WTC11 (cell line): ENCODE data around the gene CFAP58. TPM values are rescaled to one million over a fixed set of nuclear protein-coding genes. Genes with fewer than 3 reads are reported as not detected.

ENCODE experiments used
- ATAC-seq: fragments of 200-7000 bp; cut with Tn5 transposase; 2 replicates; pipeline ENCODE4 v1.10.0; 2021; ENCODE audit warnings: mild to moderate bottlenecking, moderate library complexity
- CTCF ChIA-PET: fragments of 300-600 bp; sonication (Branson Sonifier 250); formaldehyde crosslinking; loops from one replicate; lab custom pipeline; 2021; ENCODE audit warnings: antibody characterized with exemption; lab: Charles Lee
- POLR2A ChIA-PET: fragments of 350-600 bp; sonication (Branson Sonifier 250); formaldehyde crosslinking; loops from one replicate; lab custom pipeline; 2021; ENCODE audit warnings: antibody characterized with exemption; lab: Charles Lee
- DNase-seq: peaks from one replicate; pipeline ENCODE4 v3.0.0; 2021; ENCODE audit warnings: low spot score
- H3K27ac Mint-ChIP-seq: 2 replicates; pipeline ENCODE4 v1.8.0; 2021; ENCODE audit warnings: mixed read lengths
- H3K27me3 Mint-ChIP-seq: 2 replicates; pipeline ENCODE4 v1.8.0; 2021; ENCODE audit warnings: low read depth, mild to moderate bottlenecking, moderate library complexity, mixed read lengths
- H3K36me3 Mint-ChIP-seq: 2 replicates; pipeline ENCODE4 v1.8.0; 2021; ENCODE audit warnings: mixed read lengths
- H3K4me1 Mint-ChIP-seq: 2 replicates; pipeline ENCODE4 v1.8.0; 2022; ENCODE audit warnings: mixed read lengths
- H3K4me3 Mint-ChIP-seq: 2 replicates; pipeline ENCODE4 v1.8.0; 2021; ENCODE audit warnings: mild to moderate bottlenecking, moderate library complexity, mixed read lengths
- H3K9me3 Mint-ChIP-seq: 2 replicates; pipeline ENCODE4 v1.8.0; 2021; ENCODE audit warnings: mixed read lengths
- ATF1 ChIP-seq: sonication (generic); formaldehyde crosslinking; IDR thresholded peaks from 2 replicates; pipeline ENCODE4 v1.8.1; 2023; ENCODE audit warnings: mild to moderate bottlenecking, moderate library complexity, missing genetic modification reagents
- ESRRA ChIP-seq: sonication (generic); formaldehyde crosslinking; IDR thresholded peaks from 2 replicates; pipeline ENCODE4 v1.8.1; 2022; ENCODE audit warnings: mild to moderate bottlenecking, missing genetic modification reagents, borderline replicate concordance
- FOXP1 ChIP-seq: sonication (generic); formaldehyde crosslinking; IDR thresholded peaks from 2 replicates; pipeline ENCODE4 v1.8.0; 2022; ENCODE audit warnings: missing genetic modification reagents, mild to moderate bottlenecking, moderate library complexity, borderline replicate concordance
- GTF2I ChIP-seq: fragments of 250-450 bp; sonication (Bioruptor Pico); conservative IDR thresholded peaks from 2 replicates; pipeline ENCODE4 v1.4.0; 2021; ENCODE audit warnings: mild to moderate bottlenecking
- JUN ChIP-seq: sonication (generic); formaldehyde crosslinking; IDR thresholded peaks from 2 replicates; pipeline ENCODE4 v1.8.0; 2023; ENCODE audit warnings: mild to moderate bottlenecking, missing genetic modification reagents
- NFATC4 ChIP-seq: fragments of 250-450 bp; sonication (Bioruptor Pico); IDR thresholded peaks from 2 replicates; pipeline ENCODE4 v1.9.0; 2021; ENCODE audit warnings: mild to moderate bottlenecking
- PRRX2 ChIP-seq: fragments of 250-450 bp; sonication (Bioruptor Pico); IDR thresholded peaks from 2 replicates; pipeline ENCODE4 v1.8.0; 2021; ENCODE audit warnings: mild to moderate bottlenecking
- SMAD3 ChIP-seq: sonication (generic); formaldehyde crosslinking; IDR thresholded peaks from 2 replicates; pipeline ENCODE4 v1.8.0; 2022; ENCODE audit warnings: missing genetic modification reagents, mild to moderate bottlenecking, borderline replicate concordance
- SOX15 ChIP-seq: fragments of 250-450 bp; sonication (Bioruptor Pico); IDR thresholded peaks from 2 replicates; pipeline ENCODE4 v1.9.0; 2021; ENCODE audit warnings: mild to moderate bottlenecking
- SP1 ChIP-seq: sonication (generic); formaldehyde crosslinking; conservative IDR thresholded peaks from 2 replicates; pipeline ENCODE4 v1.8.1; 2022; ENCODE audit warnings: missing genetic modification reagents
- ZNF121 ChIP-seq: sonication (generic); formaldehyde crosslinking; IDR thresholded peaks from 2 replicates; pipeline ENCODE4 v1.8.0; 2023; ENCODE audit warnings: missing genetic modification reagents
- ZNF219 ChIP-seq: sonication (generic); formaldehyde crosslinking; IDR thresholded peaks from 2 replicates; pipeline ENCODE4 v1.8.0; 2023; ENCODE audit warnings: missing genetic modification reagents, mild to moderate bottlenecking, borderline replicate concordance
- total RNA-seq: library from RNA; stranded (reverse); gene quantifications from 3 replicates; pipeline ENCODE4 v1.2.3, GENCODE V29; 2021
- TF ChIP-seq, protein P1 (sequence below): sonication (generic); formaldehyde crosslinking; IDR thresholded peaks from 2 replicates; pipeline ENCODE4 v1.8.1; 2023; ENCODE audit warnings: mild to moderate bottlenecking, missing genetic modification reagents
- TF ChIP-seq, protein P2 (sequence below): sonication (generic); formaldehyde crosslinking; IDR thresholded peaks from 2 replicates; pipeline ENCODE4 v1.8.0; 2022; ENCODE audit warnings: mild to moderate bottlenecking, missing genetic modification reagents
- TF ChIP-seq, protein P3 (sequence below): sonication (generic); formaldehyde crosslinking; IDR thresholded peaks from 2 replicates; pipeline ENCODE4 v1.8.0; 2022; ENCODE audit warnings: missing genetic modification reagents
- TF ChIP-seq, protein P4 (sequence below): sonication (generic); formaldehyde crosslinking; IDR thresholded peaks from 2 replicates; pipeline ENCODE4 v1.8.1; 2022; ENCODE audit warnings: low read depth, mild to moderate bottlenecking, moderate library complexity, missing genetic modification reagents, borderline replicate concordance
- TF ChIP-seq, protein P5 (sequence below): fragments of 250-450 bp; sonication (Bioruptor Pico); IDR thresholded peaks from 2 replicates; pipeline ENCODE4 v1.8.0; 2021; ENCODE audit warnings: mild to moderate bottlenecking
- TF ChIP-seq, protein P6 (sequence below): fragments of 250-450 bp; sonication (Bioruptor Pico); IDR thresholded peaks from 2 replicates; pipeline ENCODE4 v2.1.2; 2022; ENCODE audit warnings: mild to moderate bottlenecking, moderate library complexity
- TF ChIP-seq, protein P7 (sequence below): fragments of 250-450 bp; sonication (Bioruptor Pico); conservative IDR thresholded peaks from 2 replicates; pipeline ENCODE4 v1.9.0; 2021; ENCODE audit warnings: mild to moderate bottlenecking

CFAP58 gene
- total RNA-seq, 1 experiment from 2014 or later, result 1.0 TPM

DNA sequence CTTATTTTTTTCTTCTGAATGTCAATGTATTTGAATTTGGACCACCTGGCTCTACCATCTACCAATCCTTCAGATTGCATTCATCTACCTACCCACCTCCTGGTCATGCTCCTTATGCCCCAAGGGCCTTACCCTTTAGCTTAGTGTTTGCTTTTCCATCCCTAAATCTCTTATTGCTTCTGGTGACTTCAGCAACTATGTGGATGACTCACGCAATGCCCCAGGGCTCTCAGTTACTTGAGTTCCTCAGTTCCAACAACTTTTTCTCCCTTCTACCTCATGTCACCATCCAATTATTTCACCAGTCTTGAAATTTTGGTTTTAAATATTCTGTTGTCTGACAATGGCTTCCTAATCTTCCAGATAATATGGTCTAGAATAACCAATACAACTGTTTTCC, 118.9 kb downstream of the CFAP58 start:
- H3K36me3 Mint-ChIP-seq, result no peaks in the 10 kb centered on the region
- peaks cover 8% of the 10 kb centered on the region; the same call in 1 of the 2 replicates for H3K4me1 Mint-ChIP-seq
- DNase-seq (no peak), ATAC-seq (no peak)
- no peak overlapping the region for H3K4me3 Mint-ChIP-seq
- TF ChIP-seq, protein P1, sequence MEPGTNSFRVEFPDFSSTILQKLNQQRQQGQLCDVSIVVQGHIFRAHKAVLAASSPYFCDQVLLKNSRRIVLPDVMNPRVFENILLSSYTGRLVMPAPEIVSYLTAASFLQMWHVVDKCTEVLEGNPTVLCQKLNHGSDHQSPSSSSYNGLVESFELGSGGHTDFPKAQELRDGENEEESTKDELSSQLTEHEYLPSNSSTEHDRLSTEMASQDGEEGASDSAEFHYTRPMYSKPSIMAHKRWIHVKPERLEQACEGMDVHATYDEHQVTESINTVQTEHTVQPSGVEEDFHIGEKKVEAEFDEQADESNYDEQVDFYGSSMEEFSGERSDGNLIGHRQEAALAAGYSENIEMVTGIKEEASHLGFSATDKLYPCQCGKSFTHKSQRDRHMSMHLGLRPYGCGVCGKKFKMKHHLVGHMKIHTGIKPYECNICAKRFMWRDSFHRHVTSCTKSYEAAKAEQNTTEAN, result no peak
- no peak for TF ChIP-seq ESRRA (CRISPR knock-in tag)
- no peak for TF ChIP-seq SP1 (CRISPR knock-in tag)
- no peak for TF ChIP-seq ATF1 (CRISPR knock-in tag)
- TF ChIP-seq PRRX2 (CRISPR knock-in tag), result no peak
- no peak for TF ChIP-seq FOXP1
- TF ChIP-seq ZNF219 (CRISPR knock-in tag), result no peak
- no peak for TF ChIP-seq ZNF121 (CRISPR knock-in tag)
- TF ChIP-seq, protein P2, sequence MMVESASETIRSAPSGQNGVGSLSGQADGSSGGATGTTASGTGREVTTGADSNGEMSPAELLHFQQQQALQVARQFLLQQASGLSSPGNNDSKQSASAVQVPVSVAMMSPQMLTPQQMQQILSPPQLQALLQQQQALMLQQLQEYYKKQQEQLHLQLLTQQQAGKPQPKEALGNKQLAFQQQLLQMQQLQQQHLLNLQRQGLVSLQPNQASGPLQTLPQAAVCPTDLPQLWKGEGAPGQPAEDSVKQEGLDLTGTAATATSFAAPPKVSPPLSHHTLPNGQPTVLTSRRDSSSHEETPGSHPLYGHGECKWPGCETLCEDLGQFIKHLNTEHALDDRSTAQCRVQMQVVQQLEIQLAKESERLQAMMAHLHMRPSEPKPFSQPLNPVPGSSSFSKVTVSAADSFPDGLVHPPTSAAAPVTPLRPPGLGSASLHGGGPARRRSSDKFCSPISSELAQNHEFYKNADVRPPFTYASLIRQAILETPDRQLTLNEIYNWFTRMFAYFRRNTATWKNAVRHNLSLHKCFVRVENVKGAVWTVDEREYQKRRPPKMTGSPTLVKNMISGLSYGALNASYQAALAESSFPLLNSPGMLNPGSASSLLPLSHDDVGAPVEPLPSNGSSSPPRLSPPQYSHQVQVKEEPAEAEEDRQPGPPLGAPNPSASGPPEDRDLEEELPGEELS, result no peak
- TF ChIP-seq SMAD3 (CRISPR knock-in tag), result no peak
- no peak for TF ChIP-seq NFATC4
- no peaks in the 10 kb centered on the region; the same call in 1 of the 2 replicates for H3K27me3 Mint-ChIP-seq
- ChIA-PET CTCF (no interaction called here), POLR2A (no interaction called here)
- peaks cover 22% of the 10 kb centered on the region for H3K9me3 Mint-ChIP-seq
- no peak overlapping the region for H3K27ac Mint-ChIP-seq

DNA sequence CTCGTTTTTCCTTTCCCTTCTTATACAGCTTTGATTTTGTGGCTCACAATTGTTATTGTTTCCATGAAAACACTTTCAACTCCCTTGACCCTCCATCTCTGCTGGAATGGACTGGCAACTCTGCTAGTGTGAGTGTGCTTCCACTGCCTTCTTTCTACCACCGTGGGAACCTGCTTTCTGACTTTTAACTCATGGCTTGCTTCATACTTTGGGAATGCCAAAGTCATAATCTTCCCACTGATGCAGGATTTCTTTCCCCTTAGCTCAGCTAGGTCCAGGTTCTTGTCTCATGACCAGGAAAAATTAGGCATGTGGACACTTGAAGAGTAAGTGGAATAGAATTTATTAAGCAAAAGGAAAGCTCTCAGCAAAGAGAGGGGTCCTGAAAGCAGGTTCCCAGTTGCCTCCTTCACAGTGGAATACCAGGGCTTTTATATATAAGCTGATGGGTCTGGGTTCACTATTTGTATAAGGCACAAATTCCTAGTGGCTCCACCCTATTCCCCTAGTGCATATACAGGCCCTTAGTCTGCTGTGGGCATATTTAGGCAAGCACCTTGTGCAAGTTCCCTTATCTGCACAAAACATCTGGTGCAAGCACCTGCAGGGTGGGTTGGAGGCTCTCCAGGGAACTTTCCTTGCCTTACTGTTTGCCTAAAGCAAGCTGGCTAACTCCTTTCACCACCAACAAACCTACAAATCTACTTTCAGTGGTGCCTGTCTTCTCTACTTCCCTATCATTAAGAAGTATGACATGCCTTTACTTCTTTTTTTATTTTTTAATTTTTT, 119.5 kb downstream of the CFAP58 start:
- H3K4me1 Mint-ChIP-seq, result peaks cover 8% of the 10 kb centered on the region; the same call in 1 of the 2 replicates
- no peaks in the 10 kb centered on the region for H3K36me3 Mint-ChIP-seq
- ATAC-seq, result no peak
- ChIA-PET POLR2A (no interaction called here), CTCF (no interaction called here)
- no peak overlapping the region for H3K4me3 Mint-ChIP-seq
- no peak for DNase-seq
- H3K27me3 Mint-ChIP-seq, result no peaks in the 10 kb centered on the region; the same call in 1 of the 2 replicates
- H3K9me3 Mint-ChIP-seq, result peaks cover 22% of the 10 kb centered on the region
- H3K27ac Mint-ChIP-seq, result no peak overlapping the region
- TF ChIP-seq JUN (no peak), ATF1 (CRISPR knock-in tag) (no peak), SOX15 (CRISPR knock-in tag) (no peak), GTF2I (CRISPR knock-in tag) (no peak), SP1 (CRISPR knock-in tag) (no peak)
- TF ChIP-seq, protein P3, sequence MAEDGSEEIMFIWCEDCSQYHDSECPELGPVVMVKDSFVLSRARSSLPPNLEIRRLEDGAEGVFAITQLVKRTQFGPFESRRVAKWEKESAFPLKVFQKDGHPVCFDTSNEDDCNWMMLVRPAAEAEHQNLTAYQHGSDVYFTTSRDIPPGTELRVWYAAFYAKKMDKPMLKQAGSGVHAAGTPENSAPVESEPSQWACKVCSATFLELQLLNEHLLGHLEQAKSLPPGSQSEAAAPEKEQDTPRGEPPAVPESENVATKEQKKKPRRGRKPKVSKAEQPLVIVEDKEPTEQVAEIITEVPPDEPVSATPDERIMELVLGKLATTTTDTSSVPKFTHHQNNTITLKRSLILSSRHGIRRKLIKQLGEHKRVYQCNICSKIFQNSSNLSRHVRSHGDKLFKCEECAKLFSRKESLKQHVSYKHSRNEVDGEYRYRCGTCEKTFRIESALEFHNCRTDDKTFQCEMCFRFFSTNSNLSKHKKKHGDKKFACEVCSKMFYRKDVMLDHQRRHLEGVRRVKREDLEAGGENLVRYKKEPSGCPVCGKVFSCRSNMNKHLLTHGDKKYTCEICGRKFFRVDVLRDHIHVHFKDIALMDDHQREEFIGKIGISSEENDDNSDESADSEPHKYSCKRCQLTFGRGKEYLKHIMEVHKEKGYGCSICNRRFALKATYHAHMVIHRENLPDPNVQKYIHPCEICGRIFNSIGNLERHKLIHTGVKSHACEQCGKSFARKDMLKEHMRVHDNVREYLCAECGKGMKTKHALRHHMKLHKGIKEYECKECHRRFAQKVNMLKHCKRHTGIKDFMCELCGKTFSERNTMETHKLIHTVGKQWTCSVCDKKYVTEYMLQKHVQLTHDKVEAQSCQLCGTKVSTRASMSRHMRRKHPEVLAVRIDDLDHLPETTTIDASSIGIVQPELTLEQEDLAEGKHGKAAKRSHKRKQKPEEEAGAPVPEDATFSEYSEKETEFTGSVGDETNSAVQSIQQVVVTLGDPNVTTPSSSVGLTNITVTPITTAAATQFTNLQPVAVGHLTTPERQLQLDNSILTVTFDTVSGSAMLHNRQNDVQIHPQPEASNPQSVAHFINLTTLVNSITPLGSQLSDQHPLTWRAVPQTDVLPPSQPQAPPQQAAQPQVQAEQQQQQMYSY (CRISPR knock-in tag), result no peak
- TF ChIP-seq, protein P4, sequence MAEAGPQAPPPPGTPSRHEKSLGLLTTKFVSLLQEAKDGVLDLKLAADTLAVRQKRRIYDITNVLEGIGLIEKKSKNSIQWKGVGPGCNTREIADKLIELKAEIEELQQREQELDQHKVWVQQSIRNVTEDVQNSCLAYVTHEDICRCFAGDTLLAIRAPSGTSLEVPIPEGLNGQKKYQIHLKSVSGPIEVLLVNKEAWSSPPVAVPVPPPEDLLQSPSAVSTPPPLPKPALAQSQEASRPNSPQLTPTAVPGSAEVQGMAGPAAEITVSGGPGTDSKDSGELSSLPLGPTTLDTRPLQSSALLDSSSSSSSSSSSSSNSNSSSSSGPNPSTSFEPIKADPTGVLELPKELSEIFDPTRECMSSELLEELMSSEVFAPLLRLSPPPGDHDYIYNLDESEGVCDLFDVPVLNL (CRISPR knock-in tag), result no peak
- TF ChIP-seq, protein P5, sequence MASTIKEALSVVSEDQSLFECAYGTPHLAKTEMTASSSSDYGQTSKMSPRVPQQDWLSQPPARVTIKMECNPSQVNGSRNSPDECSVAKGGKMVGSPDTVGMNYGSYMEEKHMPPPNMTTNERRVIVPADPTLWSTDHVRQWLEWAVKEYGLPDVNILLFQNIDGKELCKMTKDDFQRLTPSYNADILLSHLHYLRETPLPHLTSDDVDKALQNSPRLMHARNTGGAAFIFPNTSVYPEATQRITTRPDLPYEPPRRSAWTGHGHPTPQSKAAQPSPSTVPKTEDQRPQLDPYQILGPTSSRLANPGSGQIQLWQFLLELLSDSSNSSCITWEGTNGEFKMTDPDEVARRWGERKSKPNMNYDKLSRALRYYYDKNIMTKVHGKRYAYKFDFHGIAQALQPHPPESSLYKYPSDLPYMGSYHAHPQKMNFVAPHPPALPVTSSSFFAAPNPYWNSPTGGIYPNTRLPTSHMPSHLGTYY (CRISPR knock-in tag), result no peak
- TF ChIP-seq, protein P6, sequence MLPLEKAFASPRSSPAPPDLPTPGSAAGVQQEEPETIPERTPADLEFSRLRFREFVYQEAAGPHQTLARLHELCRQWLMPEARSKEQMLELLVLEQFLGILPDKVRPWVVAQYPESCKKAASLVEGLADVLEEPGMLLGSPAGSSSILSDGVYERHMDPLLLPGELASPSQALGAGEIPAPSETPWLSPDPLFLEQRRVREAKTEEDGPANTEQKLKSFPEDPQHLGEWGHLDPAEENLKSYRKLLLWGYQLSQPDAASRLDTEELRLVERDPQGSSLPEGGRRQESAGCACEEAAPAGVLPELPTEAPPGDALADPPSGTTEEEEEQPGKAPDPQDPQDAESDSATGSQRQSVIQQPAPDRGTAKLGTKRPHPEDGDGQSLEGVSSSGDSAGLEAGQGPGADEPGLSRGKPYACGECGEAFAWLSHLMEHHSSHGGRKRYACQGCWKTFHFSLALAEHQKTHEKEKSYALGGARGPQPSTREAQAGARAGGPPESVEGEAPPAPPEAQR, result no peak
- TF ChIP-seq, protein P7, sequence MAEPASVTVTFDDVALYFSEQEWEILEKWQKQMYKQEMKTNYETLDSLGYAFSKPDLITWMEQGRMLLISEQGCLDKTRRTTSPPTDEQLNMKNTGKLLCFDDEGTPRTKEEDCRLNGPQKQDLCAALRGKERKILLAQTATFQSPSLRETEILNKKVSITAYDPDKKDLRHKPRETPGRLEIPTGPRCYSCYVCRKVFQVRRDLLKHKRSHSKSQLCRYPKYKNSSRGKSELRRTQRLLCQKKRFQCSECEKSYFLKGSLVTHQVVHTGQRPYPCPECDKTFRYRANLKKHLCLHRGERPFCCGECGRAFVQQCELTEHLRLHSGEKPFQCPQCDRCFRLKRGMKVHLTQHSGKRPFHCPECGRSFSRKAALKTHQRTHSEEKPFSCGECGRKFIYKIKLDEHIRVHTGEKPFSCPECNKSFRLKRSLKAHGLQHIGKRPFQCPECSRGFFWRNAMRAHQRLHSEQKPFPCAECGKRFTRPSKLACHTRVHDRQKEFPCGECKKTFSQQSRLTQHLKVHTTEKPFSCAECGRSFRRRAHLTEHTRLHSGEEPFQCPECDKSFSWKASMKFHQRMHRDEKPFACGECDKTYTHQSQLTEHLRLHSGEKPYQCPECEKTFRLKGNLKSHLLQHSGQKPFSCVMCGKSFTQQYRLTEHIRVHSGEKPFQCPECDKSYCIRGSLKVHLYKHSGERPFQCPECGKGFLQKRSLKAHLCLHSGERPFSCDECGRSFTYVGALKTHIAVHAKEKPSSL, result no peak
- TF ChIP-seq, protein P2, result no peak
